ENCODE measurements around the gene MYRIP.

DNA sequence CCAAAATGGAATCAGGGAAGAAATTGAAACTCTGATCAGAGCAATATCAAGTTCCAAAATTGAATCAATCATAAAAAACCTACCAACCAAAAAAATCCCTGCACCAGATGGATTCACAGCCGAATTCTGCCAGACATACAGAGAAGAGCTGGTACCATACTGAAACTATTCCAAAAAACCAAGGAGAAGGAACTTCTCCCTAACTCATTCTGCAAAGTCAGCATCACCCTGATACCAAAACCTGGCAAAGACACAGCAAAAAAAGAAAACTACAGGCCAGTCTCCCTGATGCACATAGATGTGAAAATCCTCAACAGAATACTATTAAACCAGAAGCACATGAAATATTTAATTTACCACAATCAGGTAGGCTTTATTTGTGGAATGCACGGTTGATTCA is 118.1 kb downstream of the MYRIP start:
- TF ChIP-seq STAT1 (conservative IDR thresholded peaks at IDR 0.05) (no peak), POLR2AphosphoS5 (IDR thresholded peaks at IDR 0.05; ENCODE audit: low read length) (no peak), POLR2A (IDR thresholded peaks at IDR 0.05; ENCODE audit: low read depth, low read length) (no peak), EGR1 (IDR thresholded peaks at IDR 0.05; ENCODE audit: borderline replicate concordance in 1 of 2, low read depth in 2 of 2, low read length in 2 of 2) (no peak)

All from GM12878 (cell line).